ENCODE results near the gene GJD3. TPM values are rescaled to one million over a fixed set of nuclear protein-coding genes. Genes with fewer than 3 reads are reported as not detected.

Gene GJD3
- total RNA-seq, 1 donor from 2014 or later, result 0.30 TPM

Other genes with a start within 250 kb of the GJD3 start
- 21.9 and 47.7 TPM in 2 replicates for gene MSL1, start 242.8 kb downstream of the GJD3 start, total RNA-seq
- gene CASC3, start 224.2 kb downstream of the GJD3 start, total RNA-seq, result 19.4 and 31.0 TPM in 2 replicates
- 1.8 TPM in 1 of 2 replicates, not detected in the other for gene RAPGEFL1, start 187.3 kb downstream of the GJD3 start, total RNA-seq
- 9.6 and 24.5 TPM in 2 replicates for gene WIPF2, start 145.4 kb downstream of the GJD3 start, total RNA-seq
- 2.6 and 19.1 TPM in 2 replicates for gene CDC6, start 76.9 kb downstream of the GJD3 start, total RNA-seq
- 3.5 and 18.5 TPM in 2 replicates for gene RARA, start 55.6 kb downstream of the GJD3 start, total RNA-seq
- 2.1 and 46.5 TPM in 2 replicates for gene TOP2A, start 53.2 kb upstream of the GJD3 start, total RNA-seq
- 44.8 and 89.8 TPM in 2 replicates for gene IGFBP4, start 78.7 kb upstream of the GJD3 start, total RNA-seq
- gene TNS4, start 136.9 kb upstream of the GJD3 start, total RNA-seq, result 0.05 and 0.69 TPM in 2 replicates
- gene CCR7, start 200.7 kb upstream of the GJD3 start, total RNA-seq, result not detected in 2 replicates

Measured in renal cortical epithelial cell (primary cell).